RWPE1 (cell line): ENCODE results near the gene USPL1.

Experiments used
- CTCF ChIA-PET: fragments of 350-600 bp; sonication (Branson Sonifier 250); formaldehyde crosslinking; extraction: SDS; loops from one replicate; lab custom pipeline; 2021; lab: Yijun Ruan, JAX
- POLR2A ChIA-PET: fragments of 400-600 bp; formaldehyde crosslinking; extraction: SDS; loops from one replicate; lab custom pipeline; 2020; ENCODE audit warnings: antibody characterized with exemption; ENCODE audit not compliant: low non-redundant PET; lab: Yijun Ruan, JAX
- DNase-seq: peaks from one replicate; pipeline ENCODE4 v3.0.0; 2012; ENCODE audit warnings: low spot score
- H3K27ac ChIP-seq: fragments of 450-650 bp; 2 replicates; pipeline ENCODE4 v1.5.1; 2017
- CTCF ChIP-seq: fragments of 450-650 bp; conservative IDR thresholded peaks from 2 replicates; pipeline ENCODE4 v1.5.1; 2017; ENCODE audit warnings: low read depth, mild to moderate bottlenecking

The USPL1 gene

GRCh38 chr13:30619731-30620130 is 2.0 kb downstream of the USPL1 start:
- POLR2A ChIA-PET: no interaction called here
- no peak overlapping the region for H3K27ac ChIP-seq
- no peak for DNase-seq
- CTCF ChIA-PET: no interaction called here
- no peak for TF ChIP-seq CTCF

GRCh38 chr13:30620941-30621340 is 3.2 kb downstream of the USPL1 start:
- POLR2A ChIA-PET: no interaction called here
- DNase-seq: no peak
- TF ChIP-seq CTCF: no peak
- CTCF ChIA-PET: no interaction called here
- H3K27ac ChIP-seq: no peak overlapping the region

- ChIA-PET POLR2A (no interaction called here), CTCF (no interaction called here)
- no peak for TF ChIP-seq CTCF
- no peak for DNase-seq
- no peak overlapping the region for H3K27ac ChIP-seq
Measured at GRCh38 chr13:30622551-30622950, 4.8 kb downstream of the USPL1 start.

GRCh38 chr13:30623392-30623791 is 5.7 kb downstream of the USPL1 start:
- CTCF ChIA-PET: interaction anchor here (0.6 kb wide), 1 partner anchor 46 kb away, joined by 4 read pairs; no protein-coding TSS in a partner anchor
- no peak for DNase-seq
- no peak for TF ChIP-seq CTCF
- no peak overlapping the region for H3K27ac ChIP-seq
- POLR2A ChIA-PET: no interaction called here

GRCh38 chr13:30624630-30625029 is 6.9 kb downstream of the USPL1 start:
- CTCF ChIA-PET: no interaction called here
- POLR2A ChIA-PET: no interaction called here
- no peak for TF ChIP-seq CTCF

GRCh38 chr13:30629527-30629926 is 11.8 kb downstream of the USPL1 start:
- no peak for TF ChIP-seq CTCF
- H3K27ac ChIP-seq: no peak overlapping the region
- ChIA-PET POLR2A (no interaction called here), CTCF (no interaction called here)
- DNase-seq: no peak

More at GRCh38 chr13:30624630-30625029, 6.9 kb downstream of the USPL1 start:
- no peak overlapping the region for H3K27ac ChIP-seq
- no peak for DNase-seq
